DND-41 (cell line): ENCODE results near the gene APC.
"Not testable (repeated sequence)": the region's sequence is repeated elsewhere in the genome, so short reads cannot be mapped to it uniquely, and the experiment has no call there.

Source experiments
- ATAC-seq: fragments of 200-7000 bp; cut with Tn5 transposase; 3 replicates; pipeline ENCODE4 v1.9.1; 2021; ENCODE audit warnings: low read depth; ENCODE audit not compliant: insufficient read depth
- DNase-seq: peaks from one replicate; pipeline ENCODE4 v3.0.0-alpha.2; 2020
- H2AFZ ChIP-seq: 2 replicates; pipeline ENCODE4 v1.6.0; 2012; ENCODE audit warnings: low read depth, low read length
- H3K27ac ChIP-seq: 2 replicates; pipeline ENCODE4 v1.5.1; 2012; ENCODE audit warnings: low read length, inconsistent platforms
- H3K27me3 ChIP-seq: fragments of 200-600 bp; sonication (generic); 2 replicates; pipeline ENCODE4 v1.6.0; 2012; ENCODE audit warnings: low read length, mild to moderate bottlenecking, inconsistent platforms; ENCODE audit not compliant: insufficient read depth, poor library complexity
- H3K36me3 ChIP-seq: 2 replicates; pipeline ENCODE4 v1.5.1; 2012; ENCODE audit warnings: low read length, inconsistent platforms; ENCODE audit not compliant: insufficient read depth
- H3K4me1 ChIP-seq: 2 replicates; pipeline ENCODE4 v1.5.1; 2012; ENCODE audit warnings: mild to moderate bottlenecking, low read length; ENCODE audit not compliant: insufficient read depth
- H3K4me2 ChIP-seq: 2 replicates; pipeline ENCODE4 v1.6.0; 2012; ENCODE audit warnings: mild to moderate bottlenecking, moderate library complexity, low read length, inconsistent platforms; ENCODE audit not compliant: insufficient read depth
- H3K4me3 ChIP-seq, 2 experiments: fragments of 200-600 bp in 1 of 2; shearing (Covaris generic) in 1 of 2; 2 replicates each; pipeline ENCODE4 v1.5.1; 2012 to 2016; ENCODE audit warnings: inconsistent platforms in 2 of 2, low read length in 2 of 2, mild to moderate bottlenecking in 2 of 2, low read depth in 1 of 2, moderate library complexity in 1 of 2
- H3K79me2 ChIP-seq: 2 replicates; pipeline ENCODE4 v1.6.0; 2012; ENCODE audit warnings: low read length, inconsistent platforms; ENCODE audit not compliant: insufficient read depth
- H3K9ac ChIP-seq: 2 replicates; pipeline ENCODE4 v1.6.0; 2012; ENCODE audit warnings: low read depth, mild to moderate bottlenecking, inconsistent platforms, low read length, moderate library complexity
- H3K9me3 ChIP-seq: 2 replicates; pipeline ENCODE4 v1.5.1; 2012; ENCODE audit warnings: low read length, moderate library complexity, mild to moderate bottlenecking, inconsistent platforms; ENCODE audit not compliant: insufficient read depth, severe bottlenecking
- H4K20me1 ChIP-seq: 2 replicates; pipeline ENCODE4 v1.6.0; 2012; ENCODE audit warnings: low read length; ENCODE audit not compliant: insufficient read depth
- CTCF ChIP-seq: IDR thresholded peaks from 2 replicates; pipeline ENCODE4 v1.5.1; 2012; ENCODE audit warnings: borderline replicate concordance, low read length, moderate library complexity, mild to moderate bottlenecking; ENCODE audit not compliant: poor library complexity, severe bottlenecking; ENCODE audit errors: extremely low read depth
- EZH2 ChIP-seq: IDR thresholded peaks from 3 replicates; pipeline ENCODE4 v1.6.1; 2012; ENCODE audit warnings: borderline replicate concordance, low read depth, mild to moderate bottlenecking, moderate library complexity, low read length, inconsistent platforms; ENCODE audit not compliant: severe bottlenecking

APC gene

GRCh38 chr5:112854651-112855050 lies 117.0 kb downstream of the APC start:
- Histone ChIP-seq H3K4me2 (no peak overlapping the region), H3K27ac (no peak overlapping the region), H3K27me3 (no peaks in the 10 kb centered on the region), H3K4me3 (no peak overlapping the region), H3K4me1 (no peaks in the 10 kb centered on the region), H2AFZ (no peak overlapping the region), H3K36me3 (no peaks in the 10 kb centered on the region), H4K20me1 (no peaks in the 10 kb centered on the region), H3K9ac (no peak overlapping the region), H3K79me2 (no peaks in the 10 kb centered on the region), H3K9me3 (no peaks in the 10 kb centered on the region)
- ATAC-seq: no peak
- no peak for DNase-seq
- no peak for TF ChIP-seq CTCF
- no peak for TF ChIP-seq EZH2

- no peak overlapping the region for H3K9ac ChIP-seq
- peaks cover 21% of the 10 kb centered on the region for H3K4me1 ChIP-seq
- no peak overlapping the region for H3K4me2 ChIP-seq
- no peaks in the 10 kb centered on the region for H3K27me3 ChIP-seq
- no peaks in the 10 kb centered on the region for H3K9me3 ChIP-seq
- H4K20me1 ChIP-seq: peaks cover 11% of the 10 kb centered on the region; the same call in 1 of the 2 replicates
- TF ChIP-seq EZH2: no peak
- TF ChIP-seq CTCF: no peak
- H3K27ac ChIP-seq: no peak overlapping the region
- ATAC-seq (no peak), DNase-seq (no peak)
- H3K4me3 ChIP-seq: no peak overlapping the region
- peaks cover 9% of the 10 kb centered on the region for H3K36me3 ChIP-seq
- no peak overlapping the region for H2AFZ ChIP-seq
- peaks cover 22% of the 10 kb centered on the region for H3K79me2 ChIP-seq
Measured at GRCh38 chr5:112857866-112858265, 120.2 kb downstream of the APC start.

- H3K27me3 ChIP-seq, DNase-seq, H3K9me3 ChIP-seq, ATAC-seq: not testable (repeated sequence)
- Histone ChIP-seq H4K20me1 (peaks cover 23% of the 10 kb centered on the region; the same call in 1 of the 2 replicates), H3K4me1 (peaks cover 33% of the 10 kb centered on the region), H3K9ac (peak overlapping the region; percentile 87), H2AFZ (peak overlapping the region; percentile 89), H3K27ac (peak overlapping the region; percentile 85), H3K4me2 (peak overlapping the region; percentile 67), H3K36me3 (peaks cover 36% of the 10 kb centered on the region), H3K79me2 (peaks cover 49% of the 10 kb centered on the region), H3K4me3 (peak overlapping the region; percentile 14 to 91; a peak in 3 of 4 replicates)
Measured at GRCh38 chr5:112860571-112860928, 122.9 kb downstream of the APC start.

- Histone ChIP-seq H2AFZ (peak within 1 kb of the TSS; percentile 89), H3K27me3 (no peaks in the 10 kb centered on the region), H3K9ac (peak within 1 kb of the TSS; percentile 87), H3K79me2 (peaks cover 49% of the 10 kb centered on the region), H3K4me2 (peak within 1 kb of the TSS; percentile 67), H3K27ac (peak within 1 kb of the TSS; percentile 85), H3K9me3 (no peaks in the 10 kb centered on the region), H3K36me3 (peaks cover 40% of the 10 kb centered on the region), H4K20me1 (peaks cover 23% of the 10 kb centered on the region; the same call in 1 of the 2 replicates), H3K4me1 (peaks cover 33% of the 10 kb centered on the region), H3K4me3 (peak within 1 kb of the TSS; percentile 91 to 99)
- TF ChIP-seq CTCF (no peak), EZH2 (no peak)
- DNase-seq (peak; percentile 95), ATAC-seq (peak; percentile 94)
Measured at GRCh38 chr5:112860929-112861637, 123.4 kb downstream of the APC start, which contains the start of gene SRP19. Gene SRP19 (plus strand): TSS chr5:112861287. CDS start chr5:112861377, 90 bp downstream.
